ENCODE data around the gene RPAP3. TPM values are rescaled to one million over a fixed set of nuclear protein-coding genes. Genes with fewer than 3 reads are reported as not detected.
A peak's percentile ranks its signal among the peaks of the same experiment; 100 is the strongest.

RPAP3 gene
- total and polyA plus RNA-seq, 12 donors: 4.8 to 28.0 (median 20.9) TPM

GRCh38 chr12:47736216-47736615, 30.4 kb upstream of the RPAP3 start:
- Histone ChIP-seq H3K4me1 (peaks cover 41 to 95% (median 78%) of the 10 kb centered on the region in 9 donors), H3K4me3 (peak overlapping the region in 1 of 10 donors; percentile 18), H3K36me3 (peaks cover 0 to 16% (median 0%) of the 10 kb centered on the region in 9 donors), H3K27ac (peak overlapping the region; percentile 76 to 93 (median 86)), H3K27me3 (no peaks in the 10 kb centered on the region), H3K9me3 (no peaks in the 10 kb centered on the region)
- ATAC-seq: no peak
- WGBS, 2 donors: 31 to 49% methylated on average over 4 of the region's 4 CpGs
- intact Hi-C loops (cut with DNase I): loop anchor here in 3 of 10 donors (2.0 kb wide), 3 partner anchors 17 to 19 kb away; no protein-coding TSS in a partner anchor
- TF ChIP-seq CTCF (IDR thresholded peaks at IDR 0.05): no peak
- no peak for DNase-seq

- no peak for DNase-seq
- 79 to 87% methylated on average over 11 of the region's 11 CpGs for WGBS, 2 donors
- H3K27ac ChIP-seq: peak overlapping the region; percentile 45 to 93 (median 86)
- no peaks in the 10 kb centered on the region for H3K27me3 ChIP-seq
- TF ChIP-seq CTCF (IDR thresholded peaks at IDR 0.05): no peak
- no peaks in the 10 kb centered on the region for H3K9me3 ChIP-seq
- intact Hi-C loops (cut with DNase I): loop anchor here in 3 of 10 donors (2.0 kb wide), 3 partner anchors 17 to 19 kb away; no protein-coding TSS in a partner anchor
- H3K36me3 ChIP-seq: peaks cover 0 to 16% (median 0%) of the 10 kb centered on the region in 9 donors
- no peak overlapping the region for H3K4me3 ChIP-seq
- H3K4me1 ChIP-seq: peaks cover 38 to 95% (median 78%) of the 10 kb centered on the region in 9 donors
- ATAC-seq: no peak
Measured at GRCh38 chr12:47735649-47736048, 29.8 kb upstream of the RPAP3 start.

GRCh38 chr12:47734725-47735480, 29.1 kb upstream of the RPAP3 start:
- DNase-seq: peak in 1 of 2 donors; percentile 44
- 59 to 68% methylated on average over 12 of the region's 12 CpGs for WGBS, 2 donors
- H3K4me1 ChIP-seq: peaks cover 35 to 95% (median 77%) of the 10 kb centered on the region in 9 donors

GRCh38 chr12:47733142-47733541, 27.3 kb upstream of the RPAP3 start:
- 86 to 94% methylated on average over 4 of the region's 4 CpGs for WGBS, 2 donors
- Histone ChIP-seq H3K27ac (no peak overlapping the region), H3K27me3 (no peaks in the 10 kb centered on the region), H3K4me1 (peaks cover 34 to 90% (median 72%) of the 10 kb centered on the region in 9 donors), H3K4me3 (no peak overlapping the region), H3K9me3 (no peaks in the 10 kb centered on the region), H3K36me3 (peaks cover 0 to 4% (median 0%) of the 10 kb centered on the region in 9 donors)
- no peak for TF ChIP-seq CTCF (IDR thresholded peaks at IDR 0.05)
- intact Hi-C loops (cut with DNase I): no loop called here
- ATAC-seq: no peak
- DNase-seq: no peak

More at GRCh38 chr12:47734725-47735480, 29.1 kb upstream of the RPAP3 start:
- H3K27me3 ChIP-seq: no peaks in the 10 kb centered on the region
- H3K27ac ChIP-seq: peak overlapping the region; percentile 3 to 93 (median 86)
- no peak overlapping the region for H3K4me3 ChIP-seq
- no peaks in the 10 kb centered on the region for H3K9me3 ChIP-seq
- H3K36me3 ChIP-seq: peaks cover 0 to 16% (median 0%) of the 10 kb centered on the region in 9 donors
- peak in 4 of 8 donors; percentile 1 to 6 (median 2) for ATAC-seq
- no peak for TF ChIP-seq CTCF (IDR thresholded peaks at IDR 0.05)
- intact Hi-C loops (cut with DNase I): no loop called here

Data from heart right ventricle (tissue), 16 donors.